Measurements from ENCODE around the gene PSG11. TPM values are rescaled to one million over a fixed set of nuclear protein-coding genes. Genes with fewer than 3 reads are reported as not detected.
"Not testable (repeated sequence)": the region's sequence is repeated elsewhere in the genome, so short reads cannot be mapped to it uniquely, and the experiment has no call there.

The PSG11 gene
- total RNA-seq, 1 donor from 2014 or later = not detected

- Histone ChIP-seq H3K36me3 (no peaks in the 10 kb centered on the region), H3K9me3 (no peaks in the 10 kb centered on the region), H3K27me3 (no peaks in the 10 kb centered on the region), H3K4me3 (no peak overlapping the region), H3K4me1 (no peaks in the 10 kb centered on the region), H3K27ac (no peak overlapping the region)
- TF ChIP-seq CTCF (IDR thresholded peaks at IDR 0.05) = no peak
- no peak for DNase-seq
- ATAC-seq = no peak
- intact Hi-C loops (cut with DNase I) = no loop called here
Measured at GRCh38 chr19:42985588-42985987, 40.7 kb downstream of the PSG11 start.

GRCh38 chr19:42982111-42982510, 44.2 kb downstream of the PSG11 start:
- ATAC-seq; H3K36me3 ChIP-seq; H3K9me3 ChIP-seq; intact Hi-C loops (cut with DNase I); DNase-seq; H3K4me3 ChIP-seq; H3K27me3 ChIP-seq; H3K4me1 ChIP-seq; H3K27ac ChIP-seq: not testable (repeated sequence)

- intact Hi-C loops (cut with DNase I); ATAC-seq; H3K4me1 ChIP-seq; H3K27ac ChIP-seq; H3K4me3 ChIP-seq; H3K36me3 ChIP-seq; H3K27me3 ChIP-seq; H3K9me3 ChIP-seq; DNase-seq: not testable (repeated sequence)
Measured at GRCh38 chr19:42971451-42971850, 54.8 kb downstream of the PSG11 start.

GRCh38 chr19:42965176-42965575, 61.1 kb downstream of the PSG11 start:
- no peak overlapping the region for H3K4me3 ChIP-seq
- no peaks in the 10 kb centered on the region for H3K4me1 ChIP-seq
- H3K27me3 ChIP-seq = no peaks in the 10 kb centered on the region
- intact Hi-C loops (cut with DNase I) = no loop called here
- DNase-seq (no peak), ATAC-seq (no peak)
- no peaks in the 10 kb centered on the region for H3K9me3 ChIP-seq
- no peak for TF ChIP-seq CTCF (IDR thresholded peaks at IDR 0.05)
- no peaks in the 10 kb centered on the region for H3K36me3 ChIP-seq
- no peak overlapping the region for H3K27ac ChIP-seq

GRCh38 chr19:42961119-42961518, 65.2 kb downstream of the PSG11 start:
- Histone ChIP-seq H3K36me3 (no peaks in the 10 kb centered on the region), H3K9me3 (no peaks in the 10 kb centered on the region), H3K27ac (no peak overlapping the region), H3K27me3 (no peaks in the 10 kb centered on the region), H3K4me1 (no peaks in the 10 kb centered on the region), H3K4me3 (no peak overlapping the region)
- no peak for ATAC-seq
- no peak for TF ChIP-seq CTCF (IDR thresholded peaks at IDR 0.05)
- intact Hi-C loops (cut with DNase I) = no loop called here
- DNase-seq = no peak

Other genes starting within 250 kb of the PSG11 start
- gene PSG1, start 146.8 kb downstream of the PSG11 start, total RNA-seq = not detected
- not detected for gene PSG6, start 108.6 kb downstream of the PSG11 start, total RNA-seq
- not detected for gene PSG7, start 89.3 kb downstream of the PSG11 start, total RNA-seq
- gene PSG2, start 56.2 kb upstream of the PSG11 start, total RNA-seq = not detected
- gene PSG5, start 160.1 kb upstream of the PSG11 start, total RNA-seq = not detected
- not detected for gene PSG4, start 179.2 kb upstream of the PSG11 start, total RNA-seq
- gene PSG9, start 243.1 kb upstream of the PSG11 start, total RNA-seq = not detected

All from upper lobe of right lung (tissue), 1 donor.